IMR-90 (cell line): ENCODE data around the gene GABRR3. TPM values are rescaled to one million over a fixed set of nuclear protein-coding genes. Genes with fewer than 3 reads are reported as not detected.

Experiments
- ATAC-seq: fragments of 200-7000 bp; cut with Tn5 transposase; 2 replicates; pipeline ENCODE4 v1.9.1; 2020; ENCODE audit warnings: low read depth, mild to moderate bottlenecking, moderate library complexity
- BruUV-seq: library from RNA; stranded (reverse); fragments of 400-500 nt; replicated peaks from 2 replicates; lab custom pipeline; 2021; lab: Mats Ljungman, UMichigan
- CTCF ChIA-PET: fragments of 300-600 bp; formaldehyde crosslinking; extraction: SDS; loops from one replicate; lab custom pipeline; 2021; ENCODE audit warnings: antibody characterized with exemption; lab: Yijun Ruan, JAX
- POLR2A ChIA-PET: fragments of 300-600 bp; sonication (Branson Sonifier 250); formaldehyde crosslinking; loops from one replicate; lab custom pipeline; 2022; ENCODE audit warnings: antibody characterized with exemption; ENCODE audit not compliant: unreplicated experiment; lab: Charles Lee
- DNase-seq: peaks from one replicate; pipeline ENCODE4 v3.0.0; 2013
- H2AFZ ChIP-seq: replicated peaks from 2 replicates; pipeline ENCODE3; 2013; ENCODE audit warnings: low read length, mild to moderate bottlenecking; ENCODE audit not compliant: poor library complexity
- H2AK5ac ChIP-seq: 2 replicates; pipeline ENCODE4 v1.6.1; 2013; ENCODE audit warnings: low read depth, low read length, inconsistent platforms
- H2AK9ac ChIP-seq: replicated peaks from 2 replicates; pipeline ENCODE3; 2013; ENCODE audit warnings: mild to moderate bottlenecking, low read depth, low read length, moderate library complexity; ENCODE audit not compliant: poor library complexity
- H2BK120ac ChIP-seq: 2 replicates; pipeline ENCODE4 v1.6.1; 2013; ENCODE audit warnings: low read depth, low read length, inconsistent platforms
- H2BK15ac ChIP-seq: 3 replicates; pipeline ENCODE4 v1.6.1; 2013; ENCODE audit warnings: low read depth, low read length, inconsistent platforms
- H2BK20ac ChIP-seq: 2 replicates; pipeline ENCODE4 v1.6.1; 2013; ENCODE audit warnings: low read depth, mild to moderate bottlenecking, inconsistent platforms, low read length, moderate library complexity
- H2BK5ac ChIP-seq: 2 replicates; pipeline ENCODE4 v1.6.1; 2013; ENCODE audit warnings: mild to moderate bottlenecking, low read depth, low read length, inconsistent platforms; ENCODE audit not compliant: poor library complexity, severe bottlenecking
- H3K14ac ChIP-seq: replicated peaks from 2 replicates; pipeline ENCODE4 v1.6.1; 2013; ENCODE audit warnings: low read depth, low read length, inconsistent platforms
- H3K18ac ChIP-seq: 2 replicates; pipeline ENCODE4 v1.6.1; 2013; ENCODE audit warnings: low read depth, low read length, control low read depth
- H3K23ac ChIP-seq: 2 replicates; pipeline ENCODE4 v1.6.1; 2013; ENCODE audit warnings: low read depth, low read length, inconsistent platforms
- H3K27ac ChIP-seq: 2 replicates; pipeline ENCODE4 v1.5.1; 2013; ENCODE audit warnings: mild to moderate bottlenecking, control low read depth, low read length; ENCODE audit not compliant: insufficient read depth
- H3K27me3 ChIP-seq: 2 replicates; pipeline ENCODE4 v1.6.1; 2013; ENCODE audit warnings: low read length; ENCODE audit not compliant: control insufficient read depth, insufficient read depth
- H3K36me3 ChIP-seq: 2 replicates; pipeline ENCODE4 v1.6.1; 2013; ENCODE audit warnings: low read length, mixed read lengths; ENCODE audit not compliant: control insufficient read depth, insufficient read depth
- H3K4ac ChIP-seq: 2 replicates; pipeline ENCODE4 v1.6.1; 2013; ENCODE audit warnings: low read depth, low read length, inconsistent platforms
- H3K4me1 ChIP-seq: 2 replicates; pipeline ENCODE4 v1.6.1; 2013; ENCODE audit warnings: low read length, mixed read lengths; ENCODE audit not compliant: control insufficient read depth, insufficient read depth
- H3K4me2 ChIP-seq: 2 replicates; pipeline ENCODE4 v1.6.1; 2013; ENCODE audit warnings: low read depth, mild to moderate bottlenecking, control low read depth, low read length, moderate library complexity
- H3K4me3 ChIP-seq: 2 replicates; pipeline ENCODE4 v1.5.1; 2013; ENCODE audit warnings: low read depth, mild to moderate bottlenecking, control low read depth, low read length, moderate library complexity; ENCODE audit not compliant: insufficient read depth
- H3K56ac ChIP-seq: 2 replicates; pipeline ENCODE4 v1.6.1; 2013; ENCODE audit warnings: low read length, inconsistent platforms; ENCODE audit not compliant: insufficient read depth; ENCODE audit errors: extremely low read depth
- H3K79me1 ChIP-seq, 2 experiments: 2 replicates each; pipeline ENCODE4 v1.6.1; 2013; ENCODE audit warnings: low read length in 2 of 2, inconsistent platforms in 1 of 2, low read depth in 1 of 2
- H3K9ac ChIP-seq: 2 replicates; pipeline ENCODE4 v1.6.1; 2013; ENCODE audit warnings: low read depth, low read length, control low read depth
- H3K9me1 ChIP-seq: 2 replicates; pipeline ENCODE4 v1.6.1; 2013; ENCODE audit warnings: low read length, inconsistent platforms; ENCODE audit not compliant: insufficient read depth
- H3K9me3 ChIP-seq: 2 replicates; pipeline ENCODE4 v1.6.1; 2013; ENCODE audit warnings: low read length; ENCODE audit not compliant: control insufficient read depth, insufficient read depth
- H4K20me1 ChIP-seq: 2 replicates; pipeline ENCODE4 v1.6.1; 2013; ENCODE audit warnings: low read length, inconsistent platforms; ENCODE audit not compliant: insufficient read depth
- H4K5ac ChIP-seq: 2 replicates; pipeline ENCODE4 v1.6.1; 2013; ENCODE audit warnings: mild to moderate bottlenecking, low read depth, low read length, control low read depth
- H4K8ac ChIP-seq, 2 experiments: 2 replicates each; pipeline ENCODE4 v1.6.1; 2013; ENCODE audit warnings: low read depth in 2 of 2, low read length in 2 of 2, control low read depth in 1 of 2, inconsistent platforms in 1 of 2
- H4K91ac ChIP-seq: 2 replicates; pipeline ENCODE4 v1.6.1; 2013; ENCODE audit warnings: low read depth, low read length, inconsistent platforms; ENCODE audit not compliant: insufficient read depth
- BHLHE40 ChIP-seq: fragments of 150-350 bp; IDR thresholded peaks from 2 replicates; pipeline ENCODE4 v1.6.1; 2016; ENCODE audit warnings: mild to moderate bottlenecking, low read depth, low read length
- FOS ChIP-seq: fragments of 150-350 bp; IDR thresholded peaks from 2 replicates; pipeline ENCODE4 v1.6.1; 2016; ENCODE audit warnings: low read depth, low read length
- MAZ ChIP-seq: IDR thresholded peaks from 2 replicates; pipeline ENCODE4 v1.6.1; 2012; ENCODE audit warnings: low read depth, mild to moderate bottlenecking, low read length, improper control_type of control experiment, moderate library complexity, borderline replicate concordance
- NFE2L2 ChIP-seq: fragments of 150-350 bp; IDR thresholded peaks from 2 replicates; pipeline ENCODE4 v1.6.1; 2016; ENCODE audit warnings: low read depth, mild to moderate bottlenecking, low read length
- RCOR1 ChIP-seq: IDR thresholded peaks from 2 replicates; pipeline ENCODE4 v1.6.1; 2012; ENCODE audit warnings: mild to moderate bottlenecking, low read length, improper control_type of control experiment; ENCODE audit not compliant: insufficient replicate concordance
- WGBS, 2 experiments: methylation state at CpG; one replicate each; pipeline versions ENCODE4 v1.1.5 to v1.1.7; 2013; ENCODE audit warnings: missing lambda C conversion rate in 2 of 2; ENCODE audit not compliant: insufficient read length in 1 of 2; ENCODE audit errors: extremely low coverage in 2 of 2; 5-methylcytosine and 5-hydroxymethylcytosine counted together
- dilution Hi-C: fragments of 300-500 bp; cut with HindIII; formaldehyde crosslinking; loops from one replicate; pipeline ENCODE4 v1.14.3; 2018; ENCODE audit warnings: low sequenced_read_pairs; ENCODE audit not compliant: unreplicated experiment
- in situ Hi-C: fragments of 300-500 bp; cut with MboI; formaldehyde crosslinking; loops from 3 replicates; pipeline ENCODE4 v1.14.3; 2019; ENCODE audit warnings: low sequenced_read_pairs, inconsistent platforms, mixed read lengths
- intact Hi-C: fragments of 100-400 bp; cut with micrococcal nuclease; formaldehyde crosslinking; loops from 2 replicates; pipeline ENCODE4 v1.10.0; 2022
- polyA plus RNA-seq, 3 experiments: library from polyadenylated mRNA; depleted of rRNA; stranded (reverse); fragments of >200 nt; gene quantifications; 2 replicates each; pipeline ENCODE4 v1.2.3, GENCODE V29; 2012; ENCODE audit warnings: low replicate concordance in 1 of 3
- total RNA-seq: library from RNA; depleted of rRNA; stranded (reverse); fragments of >200 nt; gene quantifications from 2 replicates; pipeline ENCODE4 v1.2.3, GENCODE V29; 2012

The GABRR3 gene
- total and polyA plus RNA-seq, 2 of the 4 experiments (the other 2 are of a cell fraction) = not detected

DNA sequence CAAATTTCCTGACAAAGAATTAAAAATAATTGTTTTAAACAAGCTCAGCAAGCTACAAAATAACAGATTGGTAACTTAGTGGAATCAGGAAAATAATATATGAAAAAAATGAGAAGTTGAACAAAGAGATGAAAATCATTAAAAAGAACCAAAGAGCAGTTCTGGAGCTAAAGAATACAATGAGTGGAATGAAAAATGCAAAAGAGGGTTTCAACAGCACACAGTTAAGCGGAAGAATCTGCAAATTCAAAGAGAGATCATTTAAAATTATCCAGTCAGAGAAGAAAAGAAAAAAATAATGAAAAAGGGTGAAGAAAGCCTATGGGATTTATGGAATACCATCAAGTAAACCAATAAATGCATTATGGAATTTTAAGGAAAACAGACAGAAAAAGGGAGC is 6.2 kb upstream of the GABRR3 start:
- CTCF ChIA-PET = no interaction called here
- in situ Hi-C loops = loop anchor here (5.0 kb wide), 1 partner anchor 286 kb away; no protein-coding TSS in a partner anchor
- POLR2A ChIA-PET = no interaction called here

More for the DNA sequence above, 6.2 kb upstream of the GABRR3 start:
- Histone ChIP-seq H3K27me3 (no peaks in the 10 kb centered on the region), H2BK15ac (no peak overlapping the region), H3K79me1 (no peaks in the 10 kb centered on the region), H2BK20ac (no peak overlapping the region), H3K9me3 (no peaks in the 10 kb centered on the region), H2BK5ac (no peak overlapping the region), H3K18ac (no peak overlapping the region), H3K4me3 (no peak overlapping the region), H3K27ac (no peak overlapping the region), H2AK5ac (no peak overlapping the region), H4K91ac (no peak overlapping the region), H3K56ac (no peak overlapping the region), H3K4ac (no peak overlapping the region), H3K14ac (no peak overlapping the region), H2AK9ac (no peak overlapping the region), H4K5ac (no peak overlapping the region), H2BK120ac (no peak overlapping the region), H4K20me1 (no peaks in the 10 kb centered on the region), H3K23ac (no peak overlapping the region), H3K9ac (no peak overlapping the region), H3K4me1 (no peaks in the 10 kb centered on the region), H3K9me1 (no peaks in the 10 kb centered on the region), H4K8ac (no peak overlapping the region), H2AFZ (no peak overlapping the region), H3K36me3 (no peaks in the 10 kb centered on the region), H3K4me2 (no peak overlapping the region)
- TF ChIP-seq BHLHE40 = no peak
- no peak for TF ChIP-seq FOS
- TF ChIP-seq NFE2L2 = no peak
- TF ChIP-seq MAZ = no peak
- TF ChIP-seq RCOR1 = no peak
- BruUV-seq = no TSS peak
- intact Hi-C loops (no loop called here), dilution Hi-C loops (loop anchor here (25.0 kb wide), 1 partner anchor 296 kb away; no protein-coding TSS in a partner anchor)
- ATAC-seq (no peak), DNase-seq (no peak)
- WGBS, 2 experiments = no CpG with 5 or more reads among the region's 1 CpG
